ENCODE data around the gene RASGRF2.
"Not testable (repeated sequence)": the region's sequence is repeated elsewhere in the genome, so short reads cannot be mapped to it uniquely, and the experiment has no call there.

DNA sequence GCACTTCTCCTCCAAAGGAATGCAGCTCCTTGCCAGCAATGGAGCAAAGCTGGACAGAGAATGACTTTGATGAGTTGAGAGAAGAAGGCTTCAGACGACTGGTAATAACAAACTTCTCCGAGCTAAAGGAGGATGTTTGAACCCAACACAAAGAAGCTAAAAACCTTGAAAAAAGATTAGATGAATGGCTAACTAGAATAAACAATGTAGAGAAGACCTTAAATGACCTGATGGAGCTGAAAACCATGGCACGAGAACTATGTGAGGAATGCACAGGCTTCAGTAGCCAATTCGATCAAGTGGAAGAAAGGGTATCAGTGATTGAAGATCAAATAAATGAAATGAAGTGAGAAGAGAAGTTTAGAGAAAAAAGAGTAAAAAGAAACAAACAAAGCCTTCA, 69.6 kb downstream of the RASGRF2 start:
- TF ChIP-seq, protein P1, sequence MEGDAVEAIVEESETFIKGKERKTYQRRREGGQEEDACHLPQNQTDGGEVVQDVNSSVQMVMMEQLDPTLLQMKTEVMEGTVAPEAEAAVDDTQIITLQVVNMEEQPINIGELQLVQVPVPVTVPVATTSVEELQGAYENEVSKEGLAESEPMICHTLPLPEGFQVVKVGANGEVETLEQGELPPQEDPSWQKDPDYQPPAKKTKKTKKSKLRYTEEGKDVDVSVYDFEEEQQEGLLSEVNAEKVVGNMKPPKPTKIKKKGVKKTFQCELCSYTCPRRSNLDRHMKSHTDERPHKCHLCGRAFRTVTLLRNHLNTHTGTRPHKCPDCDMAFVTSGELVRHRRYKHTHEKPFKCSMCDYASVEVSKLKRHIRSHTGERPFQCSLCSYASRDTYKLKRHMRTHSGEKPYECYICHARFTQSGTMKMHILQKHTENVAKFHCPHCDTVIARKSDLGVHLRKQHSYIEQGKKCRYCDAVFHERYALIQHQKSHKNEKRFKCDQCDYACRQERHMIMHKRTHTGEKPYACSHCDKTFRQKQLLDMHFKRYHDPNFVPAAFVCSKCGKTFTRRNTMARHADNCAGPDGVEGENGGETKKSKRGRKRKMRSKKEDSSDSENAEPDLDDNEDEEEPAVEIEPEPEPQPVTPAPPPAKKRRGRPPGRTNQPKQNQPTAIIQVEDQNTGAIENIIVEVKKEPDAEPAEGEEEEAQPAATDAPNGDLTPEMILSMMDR (IDR thresholded peaks at IDR 0.05; ENCODE audit: low read depth, low read length): not testable (repeated sequence)
- not testable (repeated sequence) for TF ChIP-seq POLR2A (IDR thresholded peaks at IDR 0.05; ENCODE audit: extremely low read depth, insufficient read length)
